Neuron (in vitro differentiated cells): Measurements from ENCODE around the gene SPATS1.
"Not testable (repeated sequence)": the region's sequence is repeated elsewhere in the genome, so short reads cannot be mapped to it uniquely, and the experiment has no call there.

ENCODE experiments used
- H2AFZ ChIP-seq: one replicate; pipeline ENCODE4 v1.6.1; 2013; ENCODE audit warnings: low read depth, mild to moderate bottlenecking, inconsistent platforms, low read length, moderate library complexity
- H3K27me3 ChIP-seq: one replicate; pipeline ENCODE4 v1.6.1; 2013; ENCODE audit warnings: low read length; ENCODE audit not compliant: insufficient read depth
- H3K36me3 ChIP-seq: one replicate; pipeline ENCODE4 v1.6.1; 2013; ENCODE audit warnings: low read length; ENCODE audit not compliant: insufficient read depth
- H3K4me1 ChIP-seq: one replicate; pipeline ENCODE4 v1.6.1; 2013; ENCODE audit warnings: low read length; ENCODE audit not compliant: insufficient read depth
- H3K4me3 ChIP-seq: 2 replicates; pipeline ENCODE4 v1.5.1; 2013; ENCODE audit warnings: mild to moderate bottlenecking, low read length, moderate library complexity
- H3K9me3 ChIP-seq: one replicate; pipeline ENCODE4 v1.6.1; 2013; ENCODE audit warnings: low read length

The SPATS1 gene

DNA sequence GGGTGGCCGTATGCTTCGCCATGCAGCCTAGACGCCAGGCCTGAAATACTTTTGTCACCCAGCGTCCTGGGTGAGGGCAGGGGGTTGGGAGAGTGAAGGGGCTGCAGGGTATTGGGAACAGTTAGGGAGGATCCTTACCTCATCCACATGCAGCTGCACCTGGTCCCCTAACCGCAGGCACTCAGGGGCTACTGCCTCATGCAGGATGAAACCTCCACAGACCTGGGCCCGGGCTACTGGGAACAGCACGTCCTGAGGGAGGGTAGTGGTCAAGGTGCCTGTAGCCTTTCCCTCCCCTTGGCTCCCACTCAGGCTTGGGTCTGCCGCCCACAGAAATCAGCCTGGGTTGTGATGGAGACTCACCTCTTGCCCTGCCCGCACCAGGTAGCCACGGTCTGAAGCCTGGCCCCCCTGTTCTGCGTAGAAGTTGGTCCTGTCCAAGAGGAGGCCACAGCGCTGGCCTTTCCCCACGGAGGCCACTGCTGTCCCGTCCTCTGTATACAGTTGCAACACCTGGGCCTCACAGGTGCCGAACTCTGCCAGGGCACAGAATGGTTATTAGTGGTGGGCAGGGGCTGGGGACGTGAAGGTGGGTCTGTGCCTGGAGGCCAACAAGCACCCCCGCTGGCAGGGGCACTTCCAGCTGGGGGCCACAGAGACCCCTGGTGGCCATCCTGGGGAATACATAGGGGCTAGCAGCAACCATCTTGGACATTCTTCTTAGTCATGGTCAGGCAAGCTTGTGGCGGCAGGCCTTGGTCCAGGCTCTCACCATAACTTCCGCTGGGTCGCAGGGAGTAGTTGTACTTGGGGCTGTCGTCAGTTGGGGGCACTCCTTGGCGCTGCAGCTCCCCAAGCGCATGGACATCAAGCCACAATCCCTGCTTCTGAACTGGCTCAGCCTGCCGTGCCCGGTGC is 37.9 kb upstream of the SPATS1 start:
- H3K27me3 ChIP-seq: no peaks in the 10 kb centered on the region
- H3K9me3 ChIP-seq: no peaks in the 10 kb centered on the region
- peaks cover 82% of the 10 kb centered on the region for H3K36me3 ChIP-seq
- no peaks in the 10 kb centered on the region for H3K4me1 ChIP-seq
- no peak overlapping the region for H3K4me3 ChIP-seq
- no peak overlapping the region for H2AFZ ChIP-seq

DNA sequence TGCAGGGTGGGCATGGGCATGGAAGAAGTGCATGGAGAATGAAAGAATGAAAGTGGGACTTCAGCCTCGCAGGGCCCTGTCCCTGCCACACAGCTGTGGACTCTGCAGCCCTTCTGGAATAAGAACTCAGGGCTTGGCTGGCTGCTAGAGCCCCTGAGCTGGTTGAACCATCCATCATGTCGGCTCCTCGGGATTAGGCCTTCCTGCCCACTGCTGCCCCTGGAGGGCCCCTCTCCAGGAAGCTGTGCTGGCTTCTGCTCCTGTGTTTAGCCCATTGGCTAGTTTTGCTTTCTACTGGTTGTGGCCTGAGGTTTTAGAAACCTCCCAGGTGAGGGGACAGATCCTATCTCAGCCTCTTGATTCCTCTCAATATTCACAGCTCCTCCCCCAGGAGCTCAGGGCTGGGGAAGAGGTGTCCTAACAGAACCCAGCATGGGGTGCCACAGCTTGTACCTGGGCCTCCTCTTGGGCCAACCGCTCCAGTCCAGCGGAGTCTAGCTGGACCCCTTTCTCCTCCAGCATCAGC is 37.2 kb upstream of the SPATS1 start:
- Histone ChIP-seq H3K4me3 (no peak overlapping the region), H3K4me1 (no peaks in the 10 kb centered on the region), H3K9me3 (no peaks in the 10 kb centered on the region), H3K27me3 (no peaks in the 10 kb centered on the region), H3K36me3 (peaks cover 86% of the 10 kb centered on the region), H2AFZ (no peak overlapping the region)

DNA sequence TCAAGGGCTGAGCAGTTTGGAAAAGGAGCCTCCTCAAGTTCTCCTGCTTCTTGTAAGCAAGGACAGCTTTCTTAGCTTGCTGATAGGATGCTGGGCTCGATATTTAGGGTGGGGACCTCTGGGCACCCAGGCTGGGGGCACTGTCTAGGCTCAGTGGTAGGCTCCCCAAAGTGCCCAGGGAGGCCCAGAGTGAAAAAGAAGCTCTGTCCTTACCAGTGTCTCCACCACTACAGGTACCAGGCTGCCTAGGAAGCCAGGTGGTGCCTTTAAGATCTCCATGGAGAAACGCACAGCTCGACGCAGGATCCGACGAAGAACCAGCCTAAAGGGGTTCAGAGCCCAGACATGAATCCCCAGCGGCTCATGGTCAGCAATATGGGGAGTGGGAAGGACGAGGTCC is 35.7 kb upstream of the SPATS1 start:
- Histone ChIP-seq H3K4me3 (no peak overlapping the region), H3K4me1 (peaks cover under 1% of the 10 kb centered on the region), H3K36me3 (peaks cover 90% of the 10 kb centered on the region), H3K9me3 (no peaks in the 10 kb centered on the region), H2AFZ (no peak overlapping the region), H3K27me3 (no peaks in the 10 kb centered on the region)

DNA sequence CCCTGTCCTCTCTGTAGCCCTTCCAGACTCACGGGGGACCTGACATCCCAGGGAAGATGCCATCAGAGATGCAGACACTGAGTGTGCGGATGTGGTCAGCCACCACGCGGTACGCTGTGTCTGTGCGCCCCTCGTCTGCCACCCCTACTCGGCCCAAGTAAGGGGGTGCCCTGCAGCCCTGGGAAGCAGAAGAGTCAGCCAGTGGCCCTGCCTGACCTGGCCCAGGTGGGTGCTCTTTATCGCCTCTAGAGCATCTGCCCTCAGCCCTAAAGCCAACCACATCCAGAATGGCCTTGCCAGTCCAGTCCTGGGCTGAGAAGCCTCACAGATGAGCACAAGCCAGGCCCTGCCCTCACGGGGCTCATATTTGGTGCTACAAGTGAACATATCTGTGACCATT is 35.2 kb upstream of the SPATS1 start:
- Histone ChIP-seq H3K27me3 (no peaks in the 10 kb centered on the region), H3K36me3 (peaks cover 89% of the 10 kb centered on the region), H2AFZ (no peak overlapping the region), H3K4me1 (peaks cover 5% of the 10 kb centered on the region), H3K9me3 (no peaks in the 10 kb centered on the region), H3K4me3 (no peak overlapping the region)

DNA sequence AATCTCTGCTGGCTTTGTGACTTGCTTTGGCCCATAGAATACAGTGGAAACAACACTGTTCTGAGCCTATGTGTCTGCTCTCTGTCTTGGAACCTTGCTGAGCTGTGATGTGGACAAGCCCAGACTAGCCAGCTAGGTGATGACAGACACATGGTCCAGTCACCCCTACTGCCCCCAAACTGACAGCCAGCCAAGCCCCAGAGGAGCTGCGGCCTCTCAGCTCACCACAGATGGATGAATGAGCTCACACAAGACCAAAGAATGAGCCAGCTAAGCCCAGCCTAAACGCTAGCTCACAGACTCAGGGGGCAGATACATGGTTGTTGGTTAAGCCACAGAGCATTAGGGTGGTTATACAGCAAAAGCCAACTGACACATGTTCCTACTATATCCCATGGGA is 33.4 kb upstream of the SPATS1 start:
- peaks cover 9% of the 10 kb centered on the region for H3K4me1 ChIP-seq
- no peak overlapping the region for H3K4me3 ChIP-seq
- H3K36me3 ChIP-seq: peaks cover 72% of the 10 kb centered on the region
- H3K27me3 ChIP-seq: no peaks in the 10 kb centered on the region
- no peaks in the 10 kb centered on the region for H3K9me3 ChIP-seq
- H2AFZ ChIP-seq: no peak overlapping the region

DNA sequence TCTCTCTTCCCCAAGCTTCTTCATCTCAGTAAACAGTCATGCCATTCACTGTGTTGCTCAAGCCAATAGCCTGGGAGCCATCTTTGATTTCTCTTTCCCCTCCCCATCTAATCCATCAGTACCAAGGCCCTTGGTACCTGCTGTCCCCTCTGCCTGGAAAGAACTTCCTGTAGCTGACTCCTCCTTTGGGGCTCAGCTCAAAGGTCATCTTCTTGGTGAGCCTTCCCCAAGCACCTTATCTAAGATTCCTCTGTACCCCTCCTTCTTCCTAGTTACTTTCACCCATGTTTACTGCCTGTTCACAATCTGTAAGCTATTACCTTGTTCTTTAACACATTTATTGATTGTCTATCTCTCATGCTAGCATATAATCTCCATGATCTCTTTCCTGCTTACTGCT is 32.8 kb upstream of the SPATS1 start:
- H3K4me1 ChIP-seq: peaks cover 9% of the 10 kb centered on the region
- no peak overlapping the region for H3K4me3 ChIP-seq
- no peaks in the 10 kb centered on the region for H3K9me3 ChIP-seq
- no peak overlapping the region for H2AFZ ChIP-seq
- peaks cover 67% of the 10 kb centered on the region for H3K36me3 ChIP-seq
- no peaks in the 10 kb centered on the region for H3K27me3 ChIP-seq

DNA sequence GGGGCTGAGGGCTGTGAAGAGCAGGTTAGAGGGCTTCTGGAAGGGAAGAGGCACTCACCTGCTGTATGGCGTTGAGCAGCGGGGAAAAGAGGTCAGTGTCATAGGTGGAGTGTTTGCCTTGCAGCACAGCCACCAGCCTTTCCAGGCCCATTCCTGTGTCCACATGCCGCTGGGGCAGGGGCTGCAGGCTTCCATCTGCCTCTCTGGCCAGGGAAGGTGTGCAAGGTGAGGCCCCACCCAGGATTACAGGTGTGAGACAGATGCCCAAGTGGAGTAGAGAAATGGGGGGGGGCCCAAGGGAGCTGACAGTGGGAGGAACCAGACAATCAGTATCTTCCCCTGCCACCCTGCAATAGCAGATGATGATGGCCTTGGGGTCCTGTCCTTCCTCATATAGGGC is 32.2 kb upstream of the SPATS1 start:
- Histone ChIP-seq H3K9me3 (no peaks in the 10 kb centered on the region), H2AFZ (no peak overlapping the region), H3K36me3 (peaks cover 61% of the 10 kb centered on the region), H3K4me1 (peaks cover 9% of the 10 kb centered on the region), H3K4me3 (no peak overlapping the region), H3K27me3 (no peaks in the 10 kb centered on the region)

DNA sequence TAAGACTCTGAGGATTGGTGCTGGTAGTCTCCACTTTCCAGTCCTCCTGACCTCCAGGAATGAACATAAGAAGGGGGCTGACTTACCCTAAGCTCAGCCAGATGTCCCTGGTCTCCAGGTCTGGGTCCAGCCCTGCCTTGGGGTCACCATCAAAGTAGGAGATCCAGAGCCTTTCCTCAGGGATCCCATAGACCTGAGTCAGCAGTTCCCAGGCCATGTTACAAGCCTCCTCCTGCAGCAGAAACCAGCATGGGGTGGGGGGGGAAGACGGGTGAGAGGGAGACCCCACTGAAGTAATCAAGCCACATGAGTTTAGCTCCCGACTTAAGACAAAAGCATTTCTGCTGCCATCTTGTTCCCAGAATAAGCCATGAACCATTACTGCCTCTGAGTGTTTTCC is 31.1 kb upstream of the SPATS1 start:
- Histone ChIP-seq H3K36me3 (peaks cover 53% of the 10 kb centered on the region), H2AFZ (no peak overlapping the region), H3K4me3 (no peak overlapping the region), H3K4me1 (peaks cover 9% of the 10 kb centered on the region), H3K27me3 (no peaks in the 10 kb centered on the region), H3K9me3 (no peaks in the 10 kb centered on the region)

DNA sequence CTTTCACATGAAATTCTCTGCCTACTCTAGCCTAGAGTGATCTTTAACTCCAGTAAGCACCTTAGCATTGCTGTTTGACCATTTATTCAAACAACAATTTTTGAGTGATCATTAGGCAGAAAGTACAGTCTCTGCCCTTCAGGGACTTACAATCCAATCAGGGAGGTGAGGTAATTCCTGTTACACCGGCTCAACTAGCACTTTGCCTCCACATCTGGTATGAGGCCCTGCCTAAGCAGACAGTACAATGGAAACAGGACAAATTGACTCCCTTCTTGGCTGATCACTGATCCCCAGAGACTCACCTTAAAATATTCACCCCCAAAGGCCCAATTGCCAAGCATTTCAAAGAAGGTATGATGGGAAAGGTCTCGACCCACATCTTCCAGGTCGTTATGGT is 30.7 kb upstream of the SPATS1 start:
- Histone ChIP-seq H2AFZ (no peak overlapping the region), H3K27me3 (no peaks in the 10 kb centered on the region), H3K9me3 (no peaks in the 10 kb centered on the region), H3K4me3 (peak overlapping the region; percentile 97), H3K36me3 (peaks cover 49% of the 10 kb centered on the region), H3K4me1 (peaks cover 9% of the 10 kb centered on the region)

DNA sequence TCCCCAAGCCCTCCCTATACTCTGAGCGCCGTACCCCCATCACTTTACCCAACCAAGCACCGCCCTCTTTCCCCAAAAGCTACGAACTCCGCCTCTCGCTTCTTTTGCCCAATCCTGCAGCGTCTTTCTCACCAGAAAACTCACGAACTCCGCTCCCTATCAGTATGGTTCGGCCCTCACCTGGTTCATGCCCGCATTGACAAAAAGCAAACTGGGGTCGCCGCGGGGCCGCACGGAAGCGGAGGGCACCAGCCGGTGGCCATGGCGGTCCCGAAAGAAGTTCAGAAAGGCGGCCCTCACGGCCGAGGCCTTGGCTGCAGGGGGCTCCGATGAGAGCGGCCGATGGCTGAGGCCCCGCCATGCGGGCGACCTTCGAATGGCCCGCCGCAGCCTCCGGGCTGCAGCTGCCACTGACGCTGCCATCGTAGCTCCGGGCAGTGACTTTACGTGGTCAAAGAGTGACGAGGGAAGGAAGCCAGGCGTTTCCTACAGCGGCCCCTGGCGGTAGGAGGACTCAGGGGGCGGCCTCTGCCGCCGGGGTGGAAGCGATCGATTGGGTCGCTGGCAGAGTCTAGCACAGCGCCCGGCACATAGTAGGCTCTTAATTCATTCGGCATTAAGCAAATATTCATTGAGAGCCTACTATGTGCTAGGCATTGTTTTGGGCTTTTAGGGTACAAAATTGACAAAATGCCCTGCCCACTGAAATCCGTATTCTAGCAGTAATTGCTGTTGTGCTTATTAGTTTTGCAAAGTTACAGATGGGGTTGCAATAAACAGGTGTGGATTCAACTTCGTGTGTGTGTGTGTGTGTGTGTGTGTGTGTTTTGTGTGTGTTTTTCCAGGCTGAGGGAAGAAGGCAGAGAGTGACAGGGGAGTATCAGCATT is 29.3 kb upstream of the SPATS1 start, which contains the start of gene AARS2:
TSS of gene AARS2 (minus strand) at position 447 of the 888 bp plus-strand sequence. CDS start at position 423, 24 bp downstream.
- Histone ChIP-seq H3K4me1 (peaks cover 9% of the 10 kb centered on the region), H3K9me3 (no peaks in the 10 kb centered on the region), H2AFZ (peak within 1 kb of the TSS; percentile 69), H3K27me3 (no peaks in the 10 kb centered on the region), H3K36me3 (peaks cover 36% of the 10 kb centered on the region), H3K4me3 (peak within 1 kb of the TSS; percentile 97)

DNA sequence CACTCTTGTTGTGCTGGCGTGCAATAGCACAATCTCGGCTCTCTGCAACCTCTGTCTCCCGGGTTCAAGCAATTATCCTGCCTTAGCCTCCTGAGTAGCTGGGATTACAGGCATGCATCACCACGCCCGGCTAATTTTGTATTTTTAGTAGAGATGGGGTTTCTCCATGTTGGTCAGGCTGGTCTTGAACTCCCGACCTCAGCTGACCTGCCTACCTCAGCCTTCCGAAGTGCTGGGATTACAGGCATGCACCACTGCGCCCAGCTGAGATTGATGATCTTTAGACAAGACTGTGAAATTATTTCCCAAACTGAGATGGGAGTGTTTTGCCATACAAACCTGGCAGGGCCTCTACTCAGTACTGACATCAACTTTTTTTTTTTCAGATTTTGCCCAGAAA is 27.8 kb upstream of the SPATS1 start:
- H3K36me3 ChIP-seq: peaks cover 24% of the 10 kb centered on the region
- H3K4me1 ChIP-seq, H2AFZ ChIP-seq, H3K9me3 ChIP-seq, H3K4me3 ChIP-seq, H3K27me3 ChIP-seq: not testable (repeated sequence)

DNA sequence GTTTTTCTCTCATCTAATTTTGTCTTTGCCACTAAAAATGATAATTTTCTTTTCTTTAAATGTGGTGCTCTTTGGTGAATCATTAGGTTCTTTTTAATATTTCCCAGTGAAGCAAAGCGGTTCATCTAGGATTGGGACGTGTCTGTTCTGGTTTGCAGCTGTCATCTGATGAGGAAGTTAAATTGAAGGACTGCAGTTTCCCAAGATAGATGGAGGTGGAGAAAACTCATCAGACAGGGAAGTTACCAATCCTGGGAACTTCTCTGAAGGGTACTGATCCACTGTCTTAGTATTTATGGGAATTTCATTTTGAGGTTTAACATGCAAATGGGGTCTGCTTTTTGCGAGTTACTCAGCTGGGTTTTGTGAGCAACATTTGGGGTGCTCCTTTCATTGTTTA is 26.9 kb upstream of the SPATS1 start:
- no peaks in the 10 kb centered on the region for H3K9me3 ChIP-seq
- H3K4me3 ChIP-seq: no peak overlapping the region
- peaks cover 16% of the 10 kb centered on the region for H3K36me3 ChIP-seq
- H3K27me3 ChIP-seq: peaks cover 5% of the 10 kb centered on the region
- peaks cover 9% of the 10 kb centered on the region for H3K4me1 ChIP-seq
- H2AFZ ChIP-seq: no peak overlapping the region

DNA sequence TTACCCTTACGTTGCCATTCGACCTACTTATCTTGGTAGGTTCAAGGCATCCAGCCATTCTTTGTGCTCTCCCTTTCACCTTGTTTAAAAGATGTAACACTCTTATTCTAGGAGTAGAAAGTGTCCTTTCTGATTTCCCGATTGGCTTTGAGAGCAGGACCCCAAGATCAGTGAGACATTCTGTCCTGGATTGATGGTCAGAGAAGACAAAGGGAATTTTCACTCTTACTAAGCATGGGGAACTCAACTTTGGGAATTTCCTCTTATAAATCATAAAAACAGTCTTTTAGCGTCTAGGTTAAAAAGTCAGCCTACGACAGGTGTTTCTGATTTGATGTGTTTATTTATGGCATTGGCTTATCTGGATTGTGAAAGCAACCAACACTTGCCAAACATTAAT is 26.5 kb upstream of the SPATS1 start:
- Histone ChIP-seq H3K4me3 (no peak overlapping the region), H3K27me3 (peaks cover 5% of the 10 kb centered on the region), H3K9me3 (no peaks in the 10 kb centered on the region)

More for the DNA sequence above, 26.5 kb upstream of the SPATS1 start:
- Histone ChIP-seq H2AFZ (no peak overlapping the region), H3K4me1 (peaks cover 9% of the 10 kb centered on the region), H3K36me3 (peaks cover 11% of the 10 kb centered on the region)
